GM18507 (cell line): ENCODE measurements around the gene PSME1.

Experiments
- DNase-seq: peaks from one replicate; pipeline ENCODE4 v3.0.0; 2011; ENCODE audit warnings: low read depth; ENCODE audit not compliant: insufficient read length; ENCODE audit errors: extremely low spot score
- FAIRE-seq: peaks from 2 replicates; lab custom pipeline; 2011; peaks lifted over from hg19 to GRCh38; lab: Jason Lieb, UNC

The PSME1 gene

DNA sequence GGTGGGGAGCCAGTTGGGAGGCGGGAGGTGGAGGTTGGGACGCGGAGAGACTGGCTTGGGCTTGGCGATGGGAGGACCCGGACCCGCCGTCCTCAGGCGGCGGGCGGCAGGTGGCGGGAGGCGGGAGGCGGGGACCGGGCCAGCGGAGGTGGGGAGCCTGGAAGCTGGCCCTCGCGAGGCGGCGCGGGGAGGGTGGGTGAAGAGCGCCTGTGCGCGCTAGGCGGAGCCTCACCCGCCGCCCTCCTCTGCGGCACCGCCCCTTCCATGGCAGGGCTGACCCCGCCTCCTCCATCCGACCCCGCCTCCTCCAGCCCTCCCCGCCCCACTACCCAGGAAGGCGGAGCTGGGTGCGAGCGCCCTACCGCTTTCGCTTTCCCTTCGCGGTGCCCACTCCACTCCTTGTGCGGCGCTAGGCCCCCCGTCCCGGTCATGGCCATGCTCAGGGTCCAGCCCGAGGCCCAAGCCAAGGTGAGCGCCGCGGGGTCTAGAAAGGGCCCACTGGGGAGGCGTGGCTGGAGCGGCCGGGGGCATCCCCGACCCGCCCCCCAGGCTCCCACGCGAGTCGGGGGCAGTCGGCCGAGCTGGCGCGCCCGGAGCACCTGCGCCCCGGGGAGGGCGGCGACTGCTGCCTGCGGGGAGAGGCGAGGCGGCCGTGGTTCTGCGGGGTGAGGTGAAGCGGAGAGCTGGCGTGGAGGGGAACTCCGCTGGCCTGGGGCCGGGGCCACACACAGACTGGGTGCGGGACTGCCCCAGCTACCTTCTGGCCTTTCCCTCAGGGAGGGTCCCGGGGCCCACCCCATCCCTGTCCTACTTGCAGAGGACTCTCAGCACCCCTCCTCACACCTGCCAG, at the start of gene PSME1:
PSME1 (plus strand) TSS at position 361 of the 850 bp plus-strand sequence; CDS start at position 430, 69 bp downstream.
- FAIRE-seq (peak; percentile 93), DNase-seq (peak; percentile 83)

DNA sequence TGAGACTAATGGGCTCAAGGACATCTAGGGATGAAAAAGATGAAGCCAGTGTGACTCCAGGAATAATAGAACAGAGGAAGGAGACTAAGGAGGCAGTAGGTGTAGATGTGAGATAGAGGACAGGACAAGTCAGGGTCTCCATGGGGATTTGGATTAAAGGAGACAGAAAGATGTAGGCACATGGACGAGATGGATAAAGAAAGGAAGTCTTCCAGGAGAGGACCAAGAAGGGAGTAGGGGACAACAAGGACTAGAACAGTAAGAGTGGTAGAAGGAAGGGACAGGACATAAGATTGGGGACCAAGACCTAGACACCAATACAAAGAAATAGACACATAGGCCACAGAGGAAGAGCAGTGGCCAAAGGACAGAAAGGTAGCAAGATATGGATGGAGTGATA, 49.0 kb upstream of the PSME1 start:
- FAIRE-seq (no peak), DNase-seq (no peak)

DNA sequence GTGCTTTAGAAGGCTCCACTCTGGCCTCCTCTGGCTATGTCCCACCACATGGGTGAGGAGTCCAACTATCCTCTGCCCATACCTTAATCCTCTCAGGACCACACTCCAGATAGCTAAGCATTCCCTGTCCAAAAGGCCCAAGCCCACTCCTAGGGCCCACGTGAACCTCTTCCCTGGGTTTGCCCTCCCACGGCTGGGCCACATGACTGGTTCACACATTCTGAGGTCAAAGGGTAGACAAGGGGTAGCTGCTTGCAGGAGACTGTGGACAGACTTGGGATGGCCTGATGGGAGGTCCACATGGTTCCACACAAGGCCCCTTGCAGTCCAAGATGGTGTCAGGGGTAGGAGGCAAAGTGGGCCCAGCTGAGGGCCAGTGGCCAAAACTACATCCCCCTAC, 47.9 kb upstream of the PSME1 start:
- DNase-seq (no peak), FAIRE-seq (no peak)

DNA sequence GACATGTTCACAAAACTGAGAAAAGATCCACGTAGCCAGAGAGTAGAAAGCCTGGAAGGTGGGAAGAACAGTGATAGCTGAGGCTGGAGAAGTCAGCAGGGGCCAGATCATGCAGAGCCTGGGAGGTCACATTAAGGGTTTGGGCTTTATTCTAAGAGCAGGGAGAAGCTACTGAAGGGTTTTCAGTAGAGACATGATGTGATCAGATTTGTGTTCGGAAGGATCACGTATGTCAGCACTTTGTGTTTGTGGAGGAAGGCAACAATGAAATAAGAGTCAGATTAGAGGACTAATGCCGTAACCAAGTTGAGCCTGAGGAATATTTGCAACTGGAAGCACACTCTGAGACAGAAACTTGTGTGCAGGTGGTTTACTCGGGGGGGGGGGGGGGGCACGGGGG, 46.1 kb upstream of the PSME1 start:
- DNase-seq (no peak), FAIRE-seq (no peak)

DNA sequence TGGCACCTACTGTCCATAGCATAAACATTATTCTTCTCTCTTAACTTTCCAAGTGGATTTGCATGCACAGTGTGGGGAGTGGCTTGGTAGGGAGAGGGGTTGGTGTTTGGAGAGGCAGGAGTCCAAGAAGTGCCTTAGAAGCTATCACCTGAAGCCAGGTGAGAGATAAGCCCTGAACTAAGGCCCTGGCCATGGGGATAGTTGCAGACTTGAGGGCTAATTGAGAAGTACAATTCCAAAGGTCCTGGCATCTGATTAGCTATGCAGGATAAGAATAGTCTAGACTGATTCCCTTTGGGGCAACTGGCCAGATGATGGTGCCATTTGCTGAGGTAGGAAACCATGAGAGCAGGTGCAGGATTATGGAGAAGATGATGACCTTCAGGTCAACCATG, 43.9 kb upstream of the PSME1 start:
- no peak for DNase-seq

DNA sequence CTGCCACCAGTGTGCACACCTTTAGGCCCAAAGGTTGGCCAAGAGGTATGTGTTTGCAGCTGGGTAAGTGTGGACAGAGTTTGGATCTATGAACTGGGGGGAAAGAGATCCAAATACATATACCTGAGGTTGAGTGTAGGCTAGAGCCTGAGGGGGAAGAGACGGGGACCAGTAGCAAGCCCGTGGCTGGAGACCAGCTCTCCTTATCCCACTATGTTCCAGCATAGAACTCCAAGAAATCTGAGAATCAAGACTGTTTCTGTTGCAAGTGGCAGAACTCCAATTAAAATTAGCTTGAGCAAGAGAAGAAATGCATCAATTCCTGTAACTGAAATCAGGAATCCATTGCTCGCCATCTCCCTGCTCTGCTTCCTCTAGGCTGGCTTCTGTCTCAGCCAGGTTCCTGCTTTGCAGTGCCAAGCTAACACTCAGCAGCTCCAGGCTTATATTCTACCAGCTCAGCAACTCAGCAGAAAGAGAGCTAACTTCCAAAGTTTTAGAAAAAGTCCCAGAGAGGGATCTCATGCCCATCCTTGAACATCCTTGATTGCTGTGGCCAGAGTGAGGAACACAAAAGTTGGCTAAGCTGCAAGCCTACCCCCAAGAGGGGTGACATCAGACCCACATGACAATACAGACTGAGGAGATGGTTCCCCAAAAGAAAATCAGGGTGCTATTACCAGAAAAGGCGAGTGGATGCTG, 43.3 kb upstream of the PSME1 start:
- no peak for FAIRE-seq

More for the DNA sequence above, 43.9 kb upstream of the PSME1 start:
- FAIRE-seq = no peak

DNA sequence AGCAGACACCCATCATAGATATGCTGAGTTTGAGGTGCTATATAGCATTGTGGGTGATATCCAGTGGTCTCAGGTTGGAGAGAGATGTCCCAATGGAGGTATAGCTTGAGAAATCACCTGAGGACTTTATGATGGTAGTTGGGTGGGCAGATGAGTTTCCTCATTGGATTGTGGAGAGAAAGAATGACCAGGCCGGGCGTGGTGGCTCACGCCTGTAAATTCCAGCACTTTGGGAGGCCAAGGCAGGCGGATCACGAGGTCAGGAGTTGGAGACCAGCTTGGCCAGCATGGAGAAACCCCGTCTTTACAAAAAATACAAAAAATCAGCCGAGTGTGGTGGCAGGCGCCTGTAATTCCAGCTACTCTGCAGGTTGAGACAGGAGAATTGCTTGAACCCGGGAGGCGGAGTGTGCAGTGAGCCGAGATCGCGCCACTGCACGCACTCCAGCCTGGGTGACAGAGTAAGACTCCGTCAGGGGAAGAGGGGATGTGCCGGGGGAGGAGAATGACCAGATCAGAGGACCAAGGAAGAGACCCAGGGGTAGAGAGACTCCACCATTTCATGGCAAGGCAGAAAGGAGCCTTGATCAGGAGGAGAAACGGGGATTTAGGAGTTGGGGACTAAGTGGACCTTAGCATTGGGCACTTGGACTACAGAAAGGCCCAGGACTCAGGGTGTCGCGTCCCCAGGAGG, 42.6 kb upstream of the PSME1 start:
- DNase-seq = no peak
- no peak for FAIRE-seq

More for the DNA sequence above, 43.3 kb upstream of the PSME1 start:
- DNase-seq = no peak

DNA sequence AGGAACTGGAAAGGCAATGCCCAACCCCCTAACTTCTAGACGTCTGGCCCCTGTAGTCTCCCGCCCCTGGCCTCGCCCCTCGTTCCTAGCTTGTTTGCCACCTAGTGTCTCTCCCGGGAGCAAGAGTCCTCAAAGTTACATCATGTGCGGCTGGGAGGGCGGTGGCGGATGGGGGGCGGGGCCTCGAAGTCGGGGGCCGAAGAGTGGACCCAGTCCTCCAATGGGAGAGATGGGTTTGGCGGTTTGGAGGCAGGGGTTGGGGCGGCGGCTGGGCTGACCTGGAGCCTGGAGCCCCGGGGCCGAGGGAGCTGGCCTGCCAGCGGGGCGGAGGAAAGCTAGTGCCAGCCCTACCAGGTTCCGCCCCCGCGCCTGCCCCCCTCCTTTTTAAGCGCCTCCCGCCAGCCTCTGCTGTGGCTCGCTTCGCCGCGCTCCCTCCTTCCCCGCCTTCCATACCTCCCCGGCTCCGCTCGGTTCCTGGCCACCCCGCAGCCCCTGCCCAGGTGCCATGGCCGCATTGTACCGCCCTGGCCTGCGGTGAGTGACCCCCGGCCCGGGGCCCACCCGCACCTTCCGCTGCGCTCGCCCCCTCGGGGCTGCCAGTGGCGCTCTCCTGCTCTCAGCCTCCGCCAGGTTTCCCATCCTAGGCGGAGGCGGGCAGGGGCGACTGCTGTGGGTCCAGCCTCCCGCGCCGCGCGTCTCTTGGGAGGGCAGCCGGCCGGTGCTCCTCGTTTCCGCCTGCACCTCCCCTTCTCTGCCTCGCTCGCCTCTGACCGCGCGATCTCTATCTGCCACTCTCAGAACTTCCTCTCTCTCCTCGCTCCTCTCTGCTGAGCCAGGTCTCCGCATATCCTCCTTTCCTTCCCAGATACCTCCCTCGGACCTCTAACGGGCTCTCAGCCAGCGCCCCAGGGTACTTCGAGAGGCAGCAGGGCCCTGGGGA, 41.8 kb upstream of the PSME1 start, which contains the start of gene PCK2:
PCK2 (plus strand) TSS at position 411 of the 940 bp plus-strand sequence; CDS start at position 506, 95 bp downstream.
- peak; percentile 81 for FAIRE-seq
- DNase-seq = peak; percentile 81

DNA sequence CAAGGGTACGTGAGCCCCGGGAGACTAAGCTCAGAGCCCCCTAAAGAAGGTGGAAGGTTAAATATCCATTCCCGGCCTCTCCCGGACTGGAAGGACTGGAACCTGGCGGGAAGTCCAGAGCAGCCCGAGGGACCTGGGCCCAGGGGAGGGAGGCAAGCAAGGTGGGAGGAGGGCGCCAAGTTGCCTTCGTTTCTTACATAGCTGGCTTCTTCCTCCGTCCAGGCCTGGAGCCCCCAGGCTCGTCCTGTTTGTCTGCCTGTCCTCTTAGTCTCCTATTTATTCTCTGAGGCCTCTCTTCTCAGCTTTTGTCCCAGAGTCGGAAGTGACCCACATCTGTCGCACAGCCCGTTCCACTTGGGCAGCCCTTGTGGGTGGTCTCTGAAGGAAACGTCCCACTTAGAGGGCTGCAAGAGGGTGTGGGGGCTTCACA, 41.1 kb upstream of the PSME1 start:
- FAIRE-seq (no peak), DNase-seq (no peak)

DNA sequence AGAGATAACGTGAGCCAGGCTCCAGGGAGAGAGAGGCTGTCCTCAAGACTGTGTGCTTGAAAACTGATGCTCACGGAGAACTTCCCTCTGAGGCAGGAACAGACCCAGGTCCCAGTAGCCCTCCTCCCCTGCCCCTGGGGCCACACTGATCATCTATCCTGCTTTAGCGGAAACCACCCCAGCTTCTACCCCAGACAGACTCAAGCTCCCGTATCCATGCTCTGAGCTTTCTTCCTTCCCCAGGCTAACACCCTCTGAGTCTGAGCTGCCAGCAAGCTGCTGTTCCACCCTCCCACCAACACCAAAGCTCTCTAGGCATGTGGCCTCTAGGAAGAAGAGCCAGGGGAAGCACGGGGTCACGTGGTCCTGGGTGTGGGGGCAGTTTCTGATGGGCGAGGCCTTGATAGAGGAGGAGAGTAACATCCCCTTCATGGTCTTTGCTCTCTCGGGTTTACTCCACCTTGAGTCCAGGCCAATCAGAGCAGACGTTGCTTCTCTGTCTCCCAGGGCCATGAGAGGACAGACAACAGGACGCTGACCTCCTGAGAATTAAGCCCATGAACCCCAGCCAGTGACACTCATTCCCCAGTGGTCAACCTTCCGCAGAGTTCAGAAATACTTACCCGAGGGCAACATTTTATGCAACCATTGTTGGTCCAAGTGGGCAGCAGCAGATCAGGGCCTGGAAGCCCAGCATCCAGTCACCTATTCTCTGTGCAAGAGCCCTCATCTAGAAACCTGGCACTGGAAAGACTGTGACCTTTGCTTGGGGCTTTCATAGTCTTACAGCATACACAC, 40.5 kb upstream of the PSME1 start:
- FAIRE-seq (peak; percentile 99), DNase-seq (peak; percentile 87)

DNA sequence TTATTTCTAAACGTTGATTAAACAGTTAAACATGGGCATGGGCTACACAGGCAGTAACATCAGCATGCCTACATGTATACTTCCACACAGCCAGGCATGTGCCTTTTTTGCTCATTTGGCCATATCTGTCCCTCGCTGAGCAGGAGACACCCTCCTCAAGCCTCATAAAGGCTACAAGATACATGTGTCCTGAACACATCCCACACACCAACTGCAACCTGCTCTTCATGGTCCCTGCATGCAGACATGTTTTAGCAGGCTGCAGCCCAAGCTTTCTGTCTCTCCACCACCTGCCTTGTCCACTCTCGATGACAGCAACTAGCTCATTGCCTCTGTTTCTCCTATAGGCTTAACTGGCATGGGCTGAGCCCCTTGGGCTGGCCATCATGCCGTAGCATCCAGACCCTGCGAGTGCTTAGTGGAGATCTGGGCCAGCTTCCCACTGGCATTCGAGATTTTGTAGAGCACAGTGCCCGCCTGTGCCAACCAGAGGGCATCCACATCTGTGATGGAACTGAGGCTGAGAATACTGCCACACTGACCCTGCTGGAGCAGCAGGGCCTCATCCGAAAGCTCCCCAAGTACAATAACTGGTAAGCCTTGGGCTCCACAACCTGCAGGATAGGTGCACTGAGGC, 39.3 kb upstream of the PSME1 start:
- FAIRE-seq = no peak
- DNase-seq = no peak

DNA sequence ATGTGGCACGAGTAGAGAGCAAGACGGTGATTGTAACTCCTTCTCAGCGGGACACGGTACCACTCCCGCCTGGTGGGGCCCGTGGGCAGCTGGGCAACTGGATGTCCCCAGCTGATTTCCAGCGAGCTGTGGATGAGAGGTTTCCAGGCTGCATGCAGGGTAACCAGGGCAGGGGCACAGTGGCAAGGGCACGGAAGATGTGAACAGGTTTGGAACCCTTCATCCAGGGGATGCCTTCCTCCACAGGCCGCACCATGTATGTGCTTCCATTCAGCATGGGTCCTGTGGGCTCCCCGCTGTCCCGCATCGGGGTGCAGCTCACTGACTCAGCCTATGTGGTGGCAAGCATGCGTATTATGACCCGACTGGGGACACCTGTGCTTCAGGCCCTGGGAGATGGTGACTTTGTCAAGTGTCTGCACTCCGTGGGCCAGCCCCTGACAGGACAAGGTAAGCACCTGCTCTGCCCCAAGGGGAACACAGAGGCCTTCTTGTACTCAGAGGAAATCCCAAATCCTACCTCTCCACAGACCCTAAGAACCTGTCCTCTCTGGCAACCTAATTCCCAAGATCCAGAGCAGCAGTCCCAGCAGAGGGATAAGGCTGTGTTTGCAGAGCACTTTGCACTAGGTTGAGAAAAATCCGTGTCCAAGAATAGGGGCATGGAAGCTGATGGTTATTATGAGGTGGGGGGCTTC, 37.6 kb upstream of the PSME1 start:
- DNase-seq = no peak
- FAIRE-seq = no peak

DNA sequence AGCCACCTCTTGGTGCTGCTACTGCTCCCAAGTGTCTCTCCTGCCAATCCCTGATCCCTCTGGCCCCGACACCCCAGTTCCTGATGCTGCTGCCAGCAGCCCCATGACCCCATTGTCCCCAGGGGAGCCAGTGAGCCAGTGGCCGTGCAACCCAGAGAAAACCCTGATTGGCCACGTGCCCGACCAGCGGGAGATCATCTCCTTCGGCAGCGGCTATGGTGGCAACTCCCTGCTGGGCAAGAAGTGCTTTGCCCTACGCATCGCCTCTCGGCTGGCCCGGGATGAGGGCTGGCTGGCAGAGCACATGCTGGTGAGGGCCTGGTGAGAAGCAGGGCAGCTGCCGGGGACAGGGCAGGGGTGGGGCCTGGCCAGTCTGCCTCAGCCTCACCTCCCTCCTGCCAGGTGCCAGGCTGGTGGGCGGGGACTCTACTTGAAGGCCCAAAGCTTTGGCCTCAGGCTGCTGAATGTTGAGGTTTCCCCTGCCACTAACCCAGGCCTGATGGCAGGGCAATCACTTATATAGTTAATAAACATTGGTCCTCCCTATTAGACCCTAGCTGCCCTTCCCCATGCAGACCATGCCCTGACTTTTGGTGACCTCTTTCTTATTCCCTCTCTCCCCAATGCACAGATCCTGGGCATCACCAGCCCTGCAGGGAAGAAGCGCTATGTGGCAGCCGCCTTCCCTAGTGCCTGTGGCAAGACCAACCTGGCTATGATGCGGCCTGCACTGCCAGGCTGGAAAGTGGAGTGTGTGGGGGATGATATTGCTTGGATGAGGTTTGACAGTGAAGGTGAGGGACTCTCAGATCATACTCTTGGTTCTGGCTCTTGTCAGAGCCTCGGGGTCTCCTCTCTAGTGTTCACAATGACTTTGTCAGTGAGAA, 36.8 kb upstream of the PSME1 start:
- FAIRE-seq (no peak), DNase-seq (no peak)

DNA sequence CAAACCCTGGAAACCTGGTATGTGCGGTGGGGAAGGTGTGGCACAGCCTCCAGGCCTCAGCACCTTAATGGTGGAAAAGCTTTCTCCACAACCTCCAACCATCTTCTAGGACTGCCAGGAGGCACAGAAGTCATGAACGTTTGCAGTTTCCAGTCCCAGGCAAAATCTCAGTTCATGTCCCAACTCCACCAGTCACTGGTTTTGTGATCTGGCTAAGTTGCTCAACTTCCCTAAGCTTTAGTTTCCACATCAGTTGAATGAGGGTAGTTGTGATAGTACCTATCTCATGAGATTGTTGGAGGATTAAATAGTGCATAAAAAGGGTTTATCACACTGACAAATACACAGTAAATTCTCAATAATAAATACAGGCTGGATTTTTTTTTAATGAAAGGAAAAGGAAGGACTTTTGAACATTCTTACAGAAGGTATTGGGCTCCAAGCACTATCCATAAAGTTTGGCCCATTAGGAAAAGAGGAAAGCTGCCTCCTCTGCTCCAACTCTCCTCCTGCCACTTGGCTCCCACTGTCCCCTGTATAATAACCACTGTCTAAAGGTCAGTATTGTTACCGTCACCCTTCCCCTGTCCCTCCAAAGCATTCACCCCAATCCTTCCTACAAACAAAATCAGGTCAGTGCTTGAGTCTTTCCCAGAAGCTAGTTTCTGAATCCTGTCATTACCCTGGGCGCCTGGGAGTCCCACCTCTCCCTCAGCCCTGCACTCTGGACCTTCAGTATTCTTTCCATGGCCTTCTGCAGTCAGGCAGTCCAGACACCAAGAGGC, 35.6 kb upstream of the PSME1 start:
- no peak for DNase-seq

DNA sequence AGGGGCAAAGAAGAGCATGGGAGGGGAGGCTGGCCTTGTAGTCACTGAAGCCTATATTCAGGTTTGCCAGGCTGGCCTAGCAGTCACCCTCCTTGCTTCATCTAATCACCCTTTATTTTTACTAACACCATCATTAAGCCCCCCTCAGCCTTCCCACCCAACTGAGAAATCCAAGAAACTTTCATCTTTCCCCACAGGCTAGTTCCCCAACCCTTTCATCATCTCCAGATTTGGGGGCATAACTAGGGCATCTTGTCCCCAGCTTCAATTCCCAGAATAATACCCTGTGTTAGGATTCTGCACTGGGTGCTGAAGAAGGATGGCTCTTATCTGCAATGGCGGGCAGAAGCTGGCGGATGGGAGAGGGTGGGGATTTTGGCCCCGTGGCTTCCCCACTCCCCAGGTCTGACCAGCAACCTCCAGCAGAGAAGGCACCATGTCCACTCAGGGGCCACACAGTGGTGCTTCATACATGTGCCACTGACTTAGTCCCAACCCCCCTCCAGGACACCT, 35.0 kb upstream of the PSME1 start:
- no peak for FAIRE-seq
- DNase-seq = no peak

More for the DNA sequence above, 35.6 kb upstream of the PSME1 start:
- no peak for FAIRE-seq
